Breast epithelium (tissue), 3 donors: ENCODE results near the gene ADCY2.

Experiments
- CTCF ChIP-seq, 3 donors: fragments of 450-650 bp; IDR thresholded peaks; one replicate each; pipeline ENCODE4 v1.5.1; 2016 to 2017; ENCODE audit warnings: antibody characterized with exemption in 3 of 3, mild to moderate bottlenecking in 3 of 3, moderate library complexity in 3 of 3
- POLR2A ChIP-seq: fragments of 450-650 bp; IDR thresholded peaks from one replicate; pipeline ENCODE4 v1.6.1; 2016; ENCODE audit warnings: antibody characterized with exemption, mild to moderate bottlenecking, moderate library complexity

- TF ChIP-seq CTCF (IDR thresholded peaks at IDR 0.05) (no peak), POLR2A (no peak)
Measured at GRCh38 chr5:7686794-7687193, 290.9 kb downstream of the ADCY2 start.
